NCI-H1105 (cell line): ENCODE measurements around the gene AP2A2.
"Not testable (repeated sequence)": the region's sequence is repeated elsewhere in the genome, so short reads cannot be mapped to it uniquely, and the experiment has no call there.

ENCODE experiments used
- DNase-seq: peaks from one replicate; lab custom pipeline; 2025; lab: John Stamatoyannopoulos, UW

The AP2A2 gene

GRCh38 chr11:1015064-1015463, 89.4 kb downstream of the AP2A2 start:
- DNase-seq = no peak

- DNase-seq = no peak
These were observed 90.3 kb downstream of the AP2A2 start for GRCh38 chr11:1015826-1016545.

GRCh38 chr11:1016610-1017126, 91.0 kb downstream of the AP2A2 start:
- not testable (repeated sequence) for DNase-seq

GRCh38 chr11:1017269-1018005, 91.8 kb downstream of the AP2A2 start:
- DNase-seq = no peak

GRCh38 chr11:1018091-1018490, 92.4 kb downstream of the AP2A2 start:
- no peak for DNase-seq

- no peak for DNase-seq
These were observed 93.7 kb downstream of the AP2A2 start for GRCh38 chr11:1019321-1019910.

- DNase-seq = no peak
These were observed 94.7 kb downstream of the AP2A2 start for GRCh38 chr11:1020211-1020905.

GRCh38 chr11:1022411-1022810, 96.7 kb downstream of the AP2A2 start:
- DNase-seq = no peak

- no peak for DNase-seq
These were observed 97.5 kb downstream of the AP2A2 start for GRCh38 chr11:1022908-1023810.

GRCh38 chr11:1023811-1024596, 98.3 kb downstream of the AP2A2 start:
- no peak for DNase-seq

- DNase-seq = no peak
These were observed 99.1 kb downstream of the AP2A2 start for GRCh38 chr11:1024597-1025409.

GRCh38 chr11:1025410-1026162, 99.9 kb downstream of the AP2A2 start:
- no peak for DNase-seq

GRCh38 chr11:1026163-1026450, 100.4 kb downstream of the AP2A2 start:
- no peak for DNase-seq

- no peak for DNase-seq
These were observed 101.2 kb downstream of the AP2A2 start for GRCh38 chr11:1026641-1027482.

GRCh38 chr11:1027483-1028290, 102.0 kb downstream of the AP2A2 start:
- no peak for DNase-seq

GRCh38 chr11:1028291-1028540, 102.5 kb downstream of the AP2A2 start:
- DNase-seq = no peak

GRCh38 chr11:1028616-1029015, 102.9 kb downstream of the AP2A2 start:
- no peak for DNase-seq

- no peak for DNase-seq
These were observed 103.4 kb downstream of the AP2A2 start for GRCh38 chr11:1029051-1029450.
